ENCODE measurements around the gene NPAT. TPM values are rescaled to one million over a fixed set of nuclear protein-coding genes. Genes with fewer than 3 reads are reported as not detected.

The NPAT gene
- total RNA-seq, 1 donor from 2014 or later, result 6.3 TPM

- no peak overlapping the region for H3K27ac ChIP-seq (replicated peaks)
- intact Hi-C loops (cut with micrococcal nuclease), result no loop called here
- H3K4me1 ChIP-seq, result peaks cover 22% of the 10 kb centered on the region
- no peak for TF ChIP-seq CTCF (IDR thresholded peaks at IDR 0.05; ENCODE audit: borderline replicate concordance)
- no peaks in the 10 kb centered on the region for H3K27me3 ChIP-seq (ENCODE audit: low read depth)
- no peak for DNase-seq
- H3K36me3 ChIP-seq, result peaks cover 15% of the 10 kb centered on the region
- H3K4me3 ChIP-seq, result no peak overlapping the region
- no peaks in the 10 kb centered on the region for H3K9me3 ChIP-seq (replicated peaks)
Measured at GRCh38 chr11:108111126-108111525, 111.3 kb downstream of the NPAT start.

Other genes starting within 250 kb of the NPAT start
- gene CUL5, start 213.7 kb downstream of the NPAT start, total RNA-seq, result 42.5 TPM
- gene ACAT1, start 101.1 kb downstream of the NPAT start, total RNA-seq, result 404 TPM
- 30.1 TPM for gene ATM, start 429 bp upstream of the NPAT start, total RNA-seq
- 0.36 TPM for gene C11orf65, start 244.9 kb upstream of the NPAT start, total RNA-seq